Measurements from ENCODE around the gene PKP1.

DNA sequence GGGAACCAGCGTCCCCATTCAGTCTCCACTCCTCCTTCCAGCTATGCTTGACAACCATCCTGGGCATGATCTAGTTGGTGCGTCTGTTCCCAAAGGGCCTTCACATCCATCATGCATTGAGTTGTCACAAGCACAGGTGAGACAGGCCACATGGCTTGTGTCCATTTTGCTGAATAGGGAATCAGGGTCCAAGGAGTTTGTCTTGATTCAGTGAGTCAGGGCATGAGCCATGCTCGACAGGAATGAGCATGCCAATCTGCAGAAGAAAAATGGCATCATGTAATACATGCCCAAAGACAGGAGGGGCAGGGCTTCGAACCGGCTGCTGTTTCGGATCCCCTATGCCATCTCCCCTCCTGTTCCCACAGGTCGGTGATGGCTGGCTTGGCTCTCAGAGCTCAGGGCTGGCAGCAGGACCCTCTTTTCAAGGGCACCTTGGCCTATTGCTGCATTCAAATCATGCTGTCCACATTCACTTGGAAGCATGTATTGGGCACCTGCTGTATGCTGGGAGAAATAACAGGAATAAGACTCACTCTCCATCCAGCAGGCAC lies 44.5 kb downstream of the PKP1 start:
- TF ChIP-seq, protein P1, sequence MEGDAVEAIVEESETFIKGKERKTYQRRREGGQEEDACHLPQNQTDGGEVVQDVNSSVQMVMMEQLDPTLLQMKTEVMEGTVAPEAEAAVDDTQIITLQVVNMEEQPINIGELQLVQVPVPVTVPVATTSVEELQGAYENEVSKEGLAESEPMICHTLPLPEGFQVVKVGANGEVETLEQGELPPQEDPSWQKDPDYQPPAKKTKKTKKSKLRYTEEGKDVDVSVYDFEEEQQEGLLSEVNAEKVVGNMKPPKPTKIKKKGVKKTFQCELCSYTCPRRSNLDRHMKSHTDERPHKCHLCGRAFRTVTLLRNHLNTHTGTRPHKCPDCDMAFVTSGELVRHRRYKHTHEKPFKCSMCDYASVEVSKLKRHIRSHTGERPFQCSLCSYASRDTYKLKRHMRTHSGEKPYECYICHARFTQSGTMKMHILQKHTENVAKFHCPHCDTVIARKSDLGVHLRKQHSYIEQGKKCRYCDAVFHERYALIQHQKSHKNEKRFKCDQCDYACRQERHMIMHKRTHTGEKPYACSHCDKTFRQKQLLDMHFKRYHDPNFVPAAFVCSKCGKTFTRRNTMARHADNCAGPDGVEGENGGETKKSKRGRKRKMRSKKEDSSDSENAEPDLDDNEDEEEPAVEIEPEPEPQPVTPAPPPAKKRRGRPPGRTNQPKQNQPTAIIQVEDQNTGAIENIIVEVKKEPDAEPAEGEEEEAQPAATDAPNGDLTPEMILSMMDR (IDR thresholded peaks at IDR 0.05): no peak
- TF ChIP-seq EZH2 (IDR thresholded peaks at IDR 0.05): no peak
- no peak for TF ChIP-seq EZH2phosphoT487 (IDR thresholded peaks at IDR 0.05)
